Measurements from ENCODE around the gene LINC00305. TPM values are rescaled to one million over a fixed set of nuclear protein-coding genes. Genes with fewer than 3 reads are reported as not detected.

LINC00305 gene
- total RNA-seq, 6 experiments from 2014 or later = not detected

GRCh38 chr18:64142904-64143303 lies 6.0 kb downstream of the LINC00305 start:
- TF ChIP-seq CTCF (IDR thresholded peaks at IDR 0.05) (no peak), POLR2A (IDR thresholded peaks at IDR 0.05) (no peak)
- Histone ChIP-seq H3K4me3 (no peak overlapping the region), H3K27ac (no peak overlapping the region), H3K36me3 (no peaks in the 10 kb centered on the region), H3K27me3 (no peaks in the 10 kb centered on the region), H3K4me1 (no peaks in the 10 kb centered on the region), H3K9me3 (no peaks in the 10 kb centered on the region)
- ATAC-seq (no peak), DNase-seq (no peak)
- WGBS (ENCODE audit: insufficient coverage, low coverage, low lambda C conversion rate, missing lambda C conversion rate) = 71% methylated on average over 1 of the region's 1 CpG
- intact Hi-C loops (cut with DNase I) = no loop called here

DNA sequence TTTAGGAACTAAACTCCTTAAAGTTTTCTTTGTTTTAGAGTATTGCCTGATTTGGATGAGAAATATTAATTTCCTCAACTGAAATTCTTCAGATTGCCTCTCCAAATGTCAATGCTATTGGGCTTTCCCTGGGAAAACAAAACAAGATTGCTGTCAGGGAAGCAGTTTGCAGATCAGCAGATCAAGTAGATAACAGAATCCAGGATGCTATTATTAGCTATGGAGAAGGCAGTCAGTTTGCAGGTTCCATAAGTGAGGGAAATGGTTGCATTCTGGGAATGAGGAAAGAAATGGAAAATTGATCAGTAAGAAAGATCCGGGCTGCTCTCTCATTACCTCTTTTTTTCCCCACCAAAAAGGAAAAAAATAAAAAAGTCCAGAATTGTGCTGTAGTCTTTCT lies 11.0 kb downstream of the LINC00305 start:
- Histone ChIP-seq H3K27me3 (no peaks in the 10 kb centered on the region), H3K4me1 (no peaks in the 10 kb centered on the region), H3K4me3 (no peak overlapping the region), H3K36me3 (no peaks in the 10 kb centered on the region), H3K9me3 (no peaks in the 10 kb centered on the region), H3K27ac (no peak overlapping the region)
- DNase-seq (no peak), ATAC-seq (no peak)
- 56% methylated on average over 1 of the region's 1 CpG for WGBS (ENCODE audit: insufficient coverage, low coverage, low lambda C conversion rate, missing lambda C conversion rate)
- intact Hi-C loops (cut with DNase I) = no loop called here
- TF ChIP-seq POLR2A (IDR thresholded peaks at IDR 0.05) = no peak

- WGBS (ENCODE audit: insufficient coverage, low coverage, low lambda C conversion rate, missing lambda C conversion rate) = 63% methylated on average over 6 of the region's 6 CpGs
- Histone ChIP-seq H3K9me3 (no peaks in the 10 kb centered on the region), H3K27ac (no peak overlapping the region), H3K27me3 (no peaks in the 10 kb centered on the region), H3K36me3 (no peaks in the 10 kb centered on the region), H3K4me3 (no peak overlapping the region), H3K4me1 (no peaks in the 10 kb centered on the region)
- DNase-seq = no peak
- TF ChIP-seq POLR2A (IDR thresholded peaks at IDR 0.05) = no peak
- TF ChIP-seq CTCF (IDR thresholded peaks at IDR 0.05) = no peak
- ATAC-seq = no peak
- intact Hi-C loops (cut with DNase I) = no loop called here
Observed at GRCh38 chr18:64134044-64134747, 14.7 kb downstream of the LINC00305 start.

GRCh38 chr18:64132871-64133270 lies 16.0 kb downstream of the LINC00305 start:
- ATAC-seq (no peak), DNase-seq (no peak)
- Histone ChIP-seq H3K4me1 (no peaks in the 10 kb centered on the region), H3K27me3 (no peaks in the 10 kb centered on the region), H3K9me3 (no peaks in the 10 kb centered on the region), H3K4me3 (no peak overlapping the region), H3K27ac (no peak overlapping the region), H3K36me3 (no peaks in the 10 kb centered on the region)
- WGBS (ENCODE audit: insufficient coverage, low coverage, low lambda C conversion rate, missing lambda C conversion rate) = no CpG with 5 or more reads among the region's 2 CpGs
- TF ChIP-seq CTCF (IDR thresholded peaks at IDR 0.05) = no peak
- TF ChIP-seq POLR2A (IDR thresholded peaks at IDR 0.05) = no peak
- intact Hi-C loops (cut with DNase I) = no loop called here

DNA sequence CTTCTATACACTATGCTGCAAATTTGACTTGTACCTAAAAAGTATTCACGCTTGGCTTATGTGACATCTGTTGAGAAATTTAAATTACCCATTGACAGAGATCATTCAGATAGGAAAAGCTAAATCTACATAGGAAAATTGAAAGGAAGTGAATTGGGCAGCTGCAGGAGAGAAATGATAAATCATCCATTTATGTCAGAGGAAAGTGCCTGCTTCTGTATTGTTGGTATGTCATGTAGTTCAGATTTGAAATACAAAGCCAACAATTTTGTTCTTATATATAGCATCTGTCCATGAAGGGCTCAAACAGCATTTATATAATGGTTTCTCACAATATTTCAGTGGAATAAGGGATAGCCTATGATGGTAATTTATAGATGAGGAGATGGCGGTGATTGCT lies 17.6 kb downstream of the LINC00305 start:
- ATAC-seq (no peak), DNase-seq (no peak)
- intact Hi-C loops (cut with DNase I) = no loop called here
- TF ChIP-seq POLR2A (IDR thresholded peaks at IDR 0.05) (no peak), CTCF (IDR thresholded peaks at IDR 0.05) (no peak)
- H3K36me3 ChIP-seq = no peaks in the 10 kb centered on the region
- no peaks in the 10 kb centered on the region for H3K4me1 ChIP-seq
- WGBS (ENCODE audit: insufficient coverage, low coverage, low lambda C conversion rate, missing lambda C conversion rate) = 78% methylated on average over 2 of the region's 2 CpGs
- no peaks in the 10 kb centered on the region for H3K27me3 ChIP-seq
- no peak overlapping the region for H3K4me3 ChIP-seq
- H3K27ac ChIP-seq = no peak overlapping the region
- no peaks in the 10 kb centered on the region for H3K9me3 ChIP-seq

Measured in right lobe of liver (tissue), 6 donors.